Muscle layer of duodenum (tissue), 2 donors: ENCODE results near the gene AQP3.
"Not testable (repeated sequence)": the region's sequence is repeated elsewhere in the genome, so short reads cannot be mapped to it uniquely, and the experiment has no call there.

ENCODE experiments used
- H3K27ac ChIP-seq: one replicate; pipeline ENCODE4 v1.7.0; 2013; ENCODE audit warnings: mild to moderate bottlenecking, low read length
- H3K27me3 ChIP-seq: one replicate; pipeline ENCODE4 v1.7.0; 2013; ENCODE audit warnings: low read depth, mild to moderate bottlenecking, control low read depth, low read length
- H3K36me3 ChIP-seq, 2 donors: one replicate each; pipeline ENCODE4 v1.7.0; 2013; ENCODE audit warnings: low read length in 2 of 2, control low read depth in 1 of 2, mild to moderate bottlenecking in 1 of 2; ENCODE audit not compliant: insufficient read depth in 2 of 2, control insufficient read depth in 1 of 2
- H3K4me1 ChIP-seq, 2 donors: one replicate each; pipeline ENCODE4 v1.7.0; 2013; ENCODE audit warnings: low read length in 2 of 2, mild to moderate bottlenecking in 2 of 2, control low read depth in 1 of 2, moderate library complexity in 1 of 2; ENCODE audit not compliant: insufficient read depth in 2 of 2, control insufficient read depth in 1 of 2
- H3K4me3 ChIP-seq, 2 donors: one replicate each; pipeline ENCODE4 v1.7.0; 2013; ENCODE audit warnings: low read length in 2 of 2, low read depth in 1 of 2, mild to moderate bottlenecking in 1 of 2
- H3K9me3 ChIP-seq, 2 donors: one replicate each; pipeline ENCODE4 v1.7.0; 2013; ENCODE audit warnings: low read length in 2 of 2, control low read depth in 1 of 2, mild to moderate bottlenecking in 1 of 2; ENCODE audit not compliant: control insufficient read depth in 1 of 2
- donor health status: healthy.

AQP3 gene

GRCh38 chr9:33446946-33447798 lies at the start of gene AQP3:
Gene AQP3, minus strand, starts transcription at chr9:33447593. Its CDS starts 63 bp downstream, at chr9:33447530.
- H3K9me3 ChIP-seq: no peaks in the 10 kb centered on the region
- H3K27me3 ChIP-seq: peaks cover 5% of the 10 kb centered on the region
- H3K4me1 ChIP-seq: peaks cover 4 to 10% of the 10 kb centered on the region in 2 donors
- peaks cover 0 to 5% of the 10 kb centered on the region in 2 donors for H3K36me3 ChIP-seq
- H3K4me3 ChIP-seq: peak within 1 kb of the TSS; percentile 57 to 68
- H3K27ac ChIP-seq: peak within 1 kb of the TSS; percentile 69

DNA sequence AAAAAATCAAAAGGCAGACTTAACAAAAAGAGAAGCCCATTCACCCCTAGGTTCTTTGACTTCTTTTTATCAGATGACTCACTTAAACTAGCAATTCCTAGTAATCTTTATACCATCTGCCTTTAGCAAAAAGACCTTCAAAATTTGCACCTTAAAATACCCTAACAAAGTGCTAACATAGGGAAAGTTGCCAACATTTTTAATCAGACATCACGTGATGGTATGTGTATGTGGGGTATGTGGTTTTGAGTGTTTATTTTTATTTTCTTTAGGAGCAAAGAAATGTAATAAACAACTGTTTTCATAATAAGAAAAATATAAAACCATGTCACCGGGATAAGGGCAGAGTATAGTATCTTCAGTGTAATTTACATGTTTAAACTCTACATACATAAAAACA lies 46.4 kb upstream of the AQP3 start:
- not testable (repeated sequence) for H3K27me3 ChIP-seq, H3K9me3 ChIP-seq, H3K4me1 ChIP-seq, H3K27ac ChIP-seq, H3K36me3 ChIP-seq, H3K4me3 ChIP-seq

DNA sequence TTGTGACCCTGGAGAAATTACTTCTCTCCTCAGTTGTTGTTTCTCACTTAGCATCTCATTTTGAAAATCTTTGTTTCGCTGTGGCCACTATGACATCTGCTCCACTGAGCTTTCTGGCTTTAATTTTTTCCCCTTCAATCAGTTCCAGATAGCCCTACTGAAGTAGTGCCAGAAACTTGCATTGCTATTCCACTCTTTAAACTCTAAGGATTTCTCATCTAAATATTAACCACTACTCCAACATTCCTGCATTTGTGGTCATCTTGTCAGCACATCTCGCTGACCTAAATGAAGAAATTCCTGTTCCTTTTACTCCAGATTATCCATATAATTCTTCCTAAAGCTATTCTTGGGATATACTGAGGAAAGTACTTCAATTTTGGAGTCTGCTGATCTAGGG lies 41.7 kb upstream of the AQP3 start:
- Histone ChIP-seq H3K27me3 (no peaks in the 10 kb centered on the region), H3K9me3 (no peaks in the 10 kb centered on the region), H3K36me3 (no peaks in the 10 kb centered on the region), H3K4me1 (no peaks in the 10 kb centered on the region), H3K4me3 (no peak overlapping the region), H3K27ac (no peak overlapping the region)

DNA sequence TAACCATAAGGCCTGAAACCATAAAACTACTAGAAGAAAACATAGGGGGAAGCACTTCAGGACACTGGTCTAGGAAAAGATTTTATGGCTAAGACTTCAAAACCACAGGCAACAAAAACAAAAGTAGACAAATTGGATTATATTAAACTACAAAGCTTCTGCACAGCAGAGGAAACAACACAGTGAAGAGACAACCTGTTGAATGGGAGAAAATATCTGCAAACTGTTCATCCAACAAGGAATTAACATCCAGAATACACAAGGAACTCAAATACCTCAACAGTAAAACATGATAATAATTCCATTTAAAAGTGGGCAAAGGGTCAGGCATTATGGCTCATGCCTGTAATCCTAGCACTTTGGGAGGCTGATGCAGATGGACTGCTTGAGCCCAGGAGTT lies 37.9 kb upstream of the AQP3 start:
- H3K36me3 ChIP-seq, H3K27me3 ChIP-seq, H3K9me3 ChIP-seq, H3K27ac ChIP-seq, H3K4me1 ChIP-seq, H3K4me3 ChIP-seq: not testable (repeated sequence)

DNA sequence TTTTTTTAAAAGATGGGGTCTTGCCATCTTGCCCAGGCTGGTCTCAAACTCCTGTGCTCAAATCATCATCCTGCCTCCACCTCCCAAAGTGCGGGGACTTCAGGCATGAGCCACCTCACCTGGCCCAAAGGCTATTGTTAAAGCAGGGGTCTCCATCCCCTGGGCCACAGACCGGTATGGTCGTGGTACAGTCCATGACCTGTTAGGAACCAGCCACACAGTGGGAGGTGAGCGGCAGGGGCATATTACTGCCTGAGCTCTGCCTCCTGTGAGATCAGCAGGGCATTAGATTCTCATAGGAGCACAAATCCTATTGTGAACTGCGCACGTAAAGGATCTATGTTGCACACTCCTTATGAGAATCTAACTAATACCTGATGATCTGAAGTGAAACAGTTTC lies 33.6 kb upstream of the AQP3 start:
- H3K4me3 ChIP-seq: no peak overlapping the region
- no peaks in the 10 kb centered on the region for H3K27me3 ChIP-seq
- no peaks in the 10 kb centered on the region for H3K36me3 ChIP-seq
- H3K4me1 ChIP-seq: no peaks in the 10 kb centered on the region
- no peaks in the 10 kb centered on the region for H3K9me3 ChIP-seq
- no peak overlapping the region for H3K27ac ChIP-seq

GRCh38 chr9:33480106-33480505 lies 32.7 kb upstream of the AQP3 start:
- Histone ChIP-seq H3K36me3 (no peaks in the 10 kb centered on the region), H3K27ac (no peak overlapping the region), H3K4me1 (no peaks in the 10 kb centered on the region), H3K9me3 (no peaks in the 10 kb centered on the region), H3K27me3 (no peaks in the 10 kb centered on the region), H3K4me3 (no peak overlapping the region)

- Histone ChIP-seq H3K27ac (no peak overlapping the region), H3K36me3 (peaks cover 8 to 9% of the 10 kb centered on the region in 2 donors), H3K9me3 (no peaks in the 10 kb centered on the region), H3K27me3 (no peaks in the 10 kb centered on the region), H3K4me3 (no peak overlapping the region), H3K4me1 (peaks cover 7 to 17% of the 10 kb centered on the region in 2 donors)
Measured at GRCh38 chr9:33476503-33476902, 29.1 kb upstream of the AQP3 start.

DNA sequence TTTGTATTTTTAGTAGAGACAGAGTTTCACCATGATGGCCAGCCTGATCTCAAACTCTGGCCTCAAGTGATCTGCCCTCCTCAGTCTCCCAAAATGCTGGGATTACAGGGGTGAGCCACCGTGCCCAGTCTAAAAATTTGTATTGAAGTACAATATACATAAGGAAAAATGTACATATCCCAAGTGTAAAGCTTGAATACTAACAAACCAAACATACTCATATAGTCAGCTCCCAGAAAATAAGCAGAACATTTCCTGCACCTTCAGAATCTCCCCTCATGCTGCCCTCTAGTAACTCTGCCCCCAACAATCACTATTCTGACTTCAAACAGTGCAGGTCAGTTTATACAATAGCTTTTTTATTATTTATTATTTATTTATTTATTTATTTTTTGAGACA lies 28.0 kb upstream of the AQP3 start:
- Histone ChIP-seq H3K36me3 (peaks cover 11 to 17% of the 10 kb centered on the region in 2 donors), H3K27ac (no peak overlapping the region), H3K4me3 (no peak overlapping the region), H3K27me3 (no peaks in the 10 kb centered on the region), H3K4me1 (peaks cover 7 to 17% of the 10 kb centered on the region in 2 donors), H3K9me3 (no peaks in the 10 kb centered on the region)

- Histone ChIP-seq H3K4me3 (peak within 1 kb of the TSS; percentile 95 to 100), H3K36me3 (peaks cover 25 to 33% of the 10 kb centered on the region in 2 donors), H3K27ac (peak within 1 kb of the TSS; percentile 82), H3K9me3 (no peaks in the 10 kb centered on the region), H3K27me3 (no peaks in the 10 kb centered on the region), H3K4me1 (peaks cover 7 to 17% of the 10 kb centered on the region in 2 donors)
Measured at GRCh38 chr9:33473643-33474352, 26.4 kb upstream of the AQP3 start, which contains the start of gene NOL6. Gene NOL6, minus strand, starts transcription at chr9:33473924. Its CDS starts 82 bp downstream, at chr9:33473842.

DNA sequence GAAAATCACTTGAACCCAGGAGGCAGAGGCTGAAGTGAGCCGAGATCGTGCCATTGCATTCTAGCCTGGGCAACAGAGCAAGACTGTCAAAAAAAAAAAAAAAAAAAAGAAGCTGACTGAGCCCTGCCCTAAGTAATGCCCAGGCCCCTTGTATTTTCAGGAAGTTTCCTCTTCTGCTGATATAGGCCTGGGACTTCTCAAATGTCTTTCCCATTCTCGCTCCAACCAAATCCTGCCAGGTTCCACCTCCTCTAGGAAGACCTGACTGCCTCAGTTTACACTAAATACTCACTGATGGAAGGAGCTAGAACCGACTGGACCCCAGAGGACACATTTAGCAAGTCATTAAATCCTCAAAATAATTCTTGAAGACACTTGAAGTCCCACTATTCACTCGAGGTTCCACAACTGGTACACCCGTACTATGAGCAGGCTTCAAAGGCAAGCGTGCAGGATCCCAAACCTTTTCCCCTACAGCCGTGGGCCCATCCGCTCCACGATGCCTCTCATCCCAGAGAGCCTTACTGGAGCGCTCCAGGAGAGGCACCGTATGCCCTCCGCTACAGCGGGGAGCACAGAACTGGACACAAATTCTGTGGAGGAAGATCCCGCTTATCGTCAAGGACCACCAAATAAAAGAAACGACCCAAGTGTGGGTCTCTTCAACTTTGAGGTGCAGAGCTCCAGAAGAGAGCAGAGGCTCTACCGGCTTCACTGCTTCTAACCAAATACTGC lies 25.7 kb upstream of the AQP3 start:
- Histone ChIP-seq H3K36me3 (peaks cover 32 to 40% of the 10 kb centered on the region in 2 donors), H3K9me3 (no peaks in the 10 kb centered on the region), H3K4me3 (peak overlapping the region; percentile 95 to 100), H3K4me1 (peaks cover 7 to 17% of the 10 kb centered on the region in 2 donors), H3K27ac (peak overlapping the region; percentile 69), H3K27me3 (no peaks in the 10 kb centered on the region)
